ENCODE measurements around the gene MORN3.
"Not testable (repeated sequence)": the region's sequence is repeated elsewhere in the genome, so short reads cannot be mapped to it uniquely, and the experiment has no call there.

The MORN3 gene

GRCh38 chr12:121669521-121669900 lies at the start of gene MORN3:
TSS of gene MORN3 (minus strand) at chr12:121669654. CDS start at chr12:121669483, 171 bp downstream.
- no peak for DNase-seq (ENCODE audit: low read depth)

- no peak for DNase-seq (ENCODE audit: low read depth)
Observed at GRCh38 chr12:121718653-121719239, 49.3 kb upstream of the MORN3 start.

GRCh38 chr12:121717041-121717699 lies 47.7 kb upstream of the MORN3 start:
- DNase-seq (ENCODE audit: low read depth) = no peak

GRCh38 chr12:121715862-121716435 lies 46.5 kb upstream of the MORN3 start:
- no peak for DNase-seq (ENCODE audit: low read depth)

- DNase-seq (ENCODE audit: low read depth) = not testable (repeated sequence)
Observed at GRCh38 chr12:121715055-121715454, 45.6 kb upstream of the MORN3 start.

GRCh38 chr12:121713793-121714192 lies 44.3 kb upstream of the MORN3 start:
- DNase-seq (ENCODE audit: low read depth) = no peak

- no peak for DNase-seq (ENCODE audit: low read depth)
Observed at GRCh38 chr12:121713257-121713777, 43.9 kb upstream of the MORN3 start.

GRCh38 chr12:121712461-121713256 lies 43.2 kb upstream of the MORN3 start, which contains the start of gene TMEM120B:
TSS of gene TMEM120B (plus strand) at chr12:121712752. CDS start at chr12:121712896, 144 bp downstream.
- DNase-seq (ENCODE audit: low read depth) = peak; percentile 65

- DNase-seq (ENCODE audit: low read depth) = no peak
Observed at GRCh38 chr12:121712190-121712460, 42.7 kb upstream of the MORN3 start.

- DNase-seq (ENCODE audit: low read depth) = no peak
Observed at GRCh38 chr12:121711361-121712189, 42.1 kb upstream of the MORN3 start.

GRCh38 chr12:121709478-121709961 lies 40.1 kb upstream of the MORN3 start:
- DNase-seq (ENCODE audit: low read depth) = no peak

- not testable (repeated sequence) for DNase-seq (ENCODE audit: low read depth)
Observed at GRCh38 chr12:121709064-121709424, 39.6 kb upstream of the MORN3 start.

GRCh38 chr12:121708313-121709063 lies 39.0 kb upstream of the MORN3 start:
- no peak for DNase-seq (ENCODE audit: low read depth)

GRCh38 chr12:121705514-121705913 lies 36.1 kb upstream of the MORN3 start:
- DNase-seq (ENCODE audit: low read depth) = no peak

- no peak for DNase-seq (ENCODE audit: low read depth)
Observed at GRCh38 chr12:121702944-121703343, 33.5 kb upstream of the MORN3 start.

- no peak for DNase-seq (ENCODE audit: low read depth)
Observed at GRCh38 chr12:121701667-121702277, 32.3 kb upstream of the MORN3 start.

GRCh38 chr12:121697861-121698260 lies 28.4 kb upstream of the MORN3 start:
- not testable (repeated sequence) for DNase-seq (ENCODE audit: low read depth)

GRCh38 chr12:121697093-121697698 lies 27.7 kb upstream of the MORN3 start:
- no peak for DNase-seq (ENCODE audit: low read depth)

- no peak for DNase-seq (ENCODE audit: low read depth)
Observed at GRCh38 chr12:121693155-121693687, 23.8 kb upstream of the MORN3 start.

- DNase-seq (ENCODE audit: low read depth) = not testable (repeated sequence)
Observed at GRCh38 chr12:121692744-121693143, 23.3 kb upstream of the MORN3 start.
